CD4-positive, alpha-beta T cell treated with Interleukin-2 at 100 ng/mL for 4 hours (primary cell): ENCODE measurements around the gene CCAR1.
A peak's percentile ranks its signal among the peaks of the same experiment; 100 is the strongest.
"Not testable (repeated sequence)": the region's sequence is repeated elsewhere in the genome, so short reads cannot be mapped to it uniquely, and the experiment has no call there.

ENCODE experiments used
- DNase-seq: peaks from one replicate; pipeline ENCODE4 v3.0.0-alpha.2; 2020; ENCODE audit warnings: low spot score

The CCAR1 gene

GRCh38 chr10:68756766-68757165 lies 35.7 kb downstream of the CCAR1 start:
- no peak for DNase-seq

- DNase-seq, result no peak
These were observed 38.3 kb downstream of the CCAR1 start for GRCh38 chr10:68759223-68759863.

GRCh38 chr10:68759967-68760366 lies 38.9 kb downstream of the CCAR1 start:
- no peak for DNase-seq

GRCh38 chr10:68767407-68767806 lies 46.4 kb downstream of the CCAR1 start:
- not testable (repeated sequence) for DNase-seq

GRCh38 chr10:68781613-68782574 lies 60.9 kb downstream of the CCAR1 start:
- DNase-seq, result no peak

- no peak for DNase-seq
These were observed 63.4 kb downstream of the CCAR1 start for GRCh38 chr10:68784476-68784875.

- DNase-seq, result peak; percentile 2
These were observed 66.8 kb downstream of the CCAR1 start for GRCh38 chr10:68787813-68788212.

- DNase-seq, result no peak
These were observed 69.4 kb downstream of the CCAR1 start for GRCh38 chr10:68790476-68790875.

- no peak for DNase-seq
These were observed 71.1 kb downstream of the CCAR1 start for GRCh38 chr10:68792115-68792514.

- DNase-seq, result no peak
These were observed 75.0 kb downstream of the CCAR1 start for GRCh38 chr10:68795886-68796532.

- DNase-seq, result no peak
These were observed 75.6 kb downstream of the CCAR1 start for GRCh38 chr10:68796605-68797004.

- no peak for DNase-seq
These were observed 79.2 kb downstream of the CCAR1 start for GRCh38 chr10:68800211-68800610.

- no peak for DNase-seq
These were observed 83.7 kb downstream of the CCAR1 start for GRCh38 chr10:68804692-68805091.

- DNase-seq, result not testable (repeated sequence)
These were observed 89.8 kb downstream of the CCAR1 start for GRCh38 chr10:68810830-68811229.

GRCh38 chr10:68811314-68812009 lies 90.4 kb downstream of the CCAR1 start:
- DNase-seq, result no peak

- DNase-seq, result no peak
These were observed 91.4 kb downstream of the CCAR1 start for GRCh38 chr10:68812420-68812819.

GRCh38 chr10:68813559-68813958 lies 92.5 kb downstream of the CCAR1 start:
- no peak for DNase-seq

GRCh38 chr10:68816796-68817412 lies 95.9 kb downstream of the CCAR1 start:
- DNase-seq, result no peak

GRCh38 chr10:68820359-68820758 lies 99.3 kb downstream of the CCAR1 start:
- DNase-seq, result not testable (repeated sequence)

GRCh38 chr10:68822626-68823025 lies 101.6 kb downstream of the CCAR1 start:
- DNase-seq, result not testable (repeated sequence)

- peak; percentile 28 for DNase-seq
These were observed 105.9 kb downstream of the CCAR1 start, which contains the start of gene STOX1 for GRCh38 chr10:68826764-68827591. Gene STOX1, plus strand, starts transcription at chr10:68827531. Its CDS starts 93 bp downstream, at chr10:68827624.
